ENCODE measurements around the gene ZNF3.

DNA sequence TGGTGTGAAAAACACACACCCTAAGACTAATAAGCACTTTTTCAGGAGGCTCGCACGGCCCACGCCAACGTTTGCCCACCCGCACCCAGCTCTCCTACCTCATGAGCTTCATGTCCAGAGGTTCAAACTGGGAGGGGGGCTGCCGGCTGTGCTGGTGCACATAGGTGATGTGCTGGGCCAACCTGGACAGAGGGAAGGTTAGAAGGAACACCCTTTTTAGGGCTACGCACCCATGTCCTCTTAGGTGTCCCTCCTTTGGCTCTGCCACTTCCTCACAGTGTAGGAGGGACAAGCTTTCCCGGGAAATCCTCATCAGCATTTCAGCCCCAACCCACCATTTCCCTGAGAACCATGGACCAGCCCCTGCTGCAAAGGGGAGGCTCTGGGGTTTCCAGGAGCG, 13.8 kb upstream of the ZNF3 start:
- TF ChIP-seq, protein P1, sequence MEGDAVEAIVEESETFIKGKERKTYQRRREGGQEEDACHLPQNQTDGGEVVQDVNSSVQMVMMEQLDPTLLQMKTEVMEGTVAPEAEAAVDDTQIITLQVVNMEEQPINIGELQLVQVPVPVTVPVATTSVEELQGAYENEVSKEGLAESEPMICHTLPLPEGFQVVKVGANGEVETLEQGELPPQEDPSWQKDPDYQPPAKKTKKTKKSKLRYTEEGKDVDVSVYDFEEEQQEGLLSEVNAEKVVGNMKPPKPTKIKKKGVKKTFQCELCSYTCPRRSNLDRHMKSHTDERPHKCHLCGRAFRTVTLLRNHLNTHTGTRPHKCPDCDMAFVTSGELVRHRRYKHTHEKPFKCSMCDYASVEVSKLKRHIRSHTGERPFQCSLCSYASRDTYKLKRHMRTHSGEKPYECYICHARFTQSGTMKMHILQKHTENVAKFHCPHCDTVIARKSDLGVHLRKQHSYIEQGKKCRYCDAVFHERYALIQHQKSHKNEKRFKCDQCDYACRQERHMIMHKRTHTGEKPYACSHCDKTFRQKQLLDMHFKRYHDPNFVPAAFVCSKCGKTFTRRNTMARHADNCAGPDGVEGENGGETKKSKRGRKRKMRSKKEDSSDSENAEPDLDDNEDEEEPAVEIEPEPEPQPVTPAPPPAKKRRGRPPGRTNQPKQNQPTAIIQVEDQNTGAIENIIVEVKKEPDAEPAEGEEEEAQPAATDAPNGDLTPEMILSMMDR (IDR thresholded peaks at IDR 0.05): no peak
- TF ChIP-seq POLR2A (IDR thresholded peaks at IDR 0.05): no peak
